ENCODE results near the gene KHDRBS1. TPM values are rescaled to one million over a fixed set of nuclear protein-coding genes. Genes with fewer than 3 reads are reported as not detected.

The KHDRBS1 gene
- total and polyA plus RNA-seq, 7 donors: 58.0 to 83.7 (median 72.0) TPM

DNA sequence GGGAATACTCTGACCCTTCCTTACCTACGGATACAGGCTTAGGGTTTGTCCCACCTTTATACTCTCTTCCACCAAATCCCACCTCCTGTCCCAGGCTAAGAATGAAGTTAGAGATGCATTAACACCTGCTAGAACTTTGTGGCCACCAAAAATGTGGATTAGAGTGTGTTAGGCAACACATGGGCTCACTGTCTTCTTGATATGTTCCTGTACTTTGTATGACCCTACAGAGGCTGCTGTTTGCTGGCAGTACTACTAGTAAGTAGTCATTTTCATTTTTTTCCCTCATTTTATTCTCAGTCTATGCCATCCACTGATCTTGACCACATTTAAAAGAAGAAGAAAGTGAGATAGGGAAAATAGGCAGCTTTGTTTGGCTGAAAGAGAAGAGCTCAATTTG is 38.0 kb downstream of the KHDRBS1 start:
- Histone ChIP-seq H3K9me3 (no peaks in the 10 kb centered on the region), H3K4me3 (no peak overlapping the region), H3K27ac (no peak overlapping the region), H3K36me3 (peaks cover 20 to 68% (median 40%) of the 10 kb centered on the region in 4 donors), H3K27me3 (no peaks in the 10 kb centered on the region), H3K4me1 (no peaks in the 10 kb centered on the region)
- 94 to 95% methylated on average over 1 of the region's 1 CpG for WGBS, 2 donors
- TF ChIP-seq POLR2AphosphoS5 (IDR thresholded peaks at IDR 0.05) (no peak), POLR2A (IDR thresholded peaks at IDR 0.05) (no peak), EP300 (IDR thresholded peaks at IDR 0.05) (no peak)
- TF ChIP-seq, protein P1, sequence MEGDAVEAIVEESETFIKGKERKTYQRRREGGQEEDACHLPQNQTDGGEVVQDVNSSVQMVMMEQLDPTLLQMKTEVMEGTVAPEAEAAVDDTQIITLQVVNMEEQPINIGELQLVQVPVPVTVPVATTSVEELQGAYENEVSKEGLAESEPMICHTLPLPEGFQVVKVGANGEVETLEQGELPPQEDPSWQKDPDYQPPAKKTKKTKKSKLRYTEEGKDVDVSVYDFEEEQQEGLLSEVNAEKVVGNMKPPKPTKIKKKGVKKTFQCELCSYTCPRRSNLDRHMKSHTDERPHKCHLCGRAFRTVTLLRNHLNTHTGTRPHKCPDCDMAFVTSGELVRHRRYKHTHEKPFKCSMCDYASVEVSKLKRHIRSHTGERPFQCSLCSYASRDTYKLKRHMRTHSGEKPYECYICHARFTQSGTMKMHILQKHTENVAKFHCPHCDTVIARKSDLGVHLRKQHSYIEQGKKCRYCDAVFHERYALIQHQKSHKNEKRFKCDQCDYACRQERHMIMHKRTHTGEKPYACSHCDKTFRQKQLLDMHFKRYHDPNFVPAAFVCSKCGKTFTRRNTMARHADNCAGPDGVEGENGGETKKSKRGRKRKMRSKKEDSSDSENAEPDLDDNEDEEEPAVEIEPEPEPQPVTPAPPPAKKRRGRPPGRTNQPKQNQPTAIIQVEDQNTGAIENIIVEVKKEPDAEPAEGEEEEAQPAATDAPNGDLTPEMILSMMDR (IDR thresholded peaks at IDR 0.05): no peak
- DNase-seq: no peak
- intact Hi-C loops (cut with DNase I): no loop called here

DNA sequence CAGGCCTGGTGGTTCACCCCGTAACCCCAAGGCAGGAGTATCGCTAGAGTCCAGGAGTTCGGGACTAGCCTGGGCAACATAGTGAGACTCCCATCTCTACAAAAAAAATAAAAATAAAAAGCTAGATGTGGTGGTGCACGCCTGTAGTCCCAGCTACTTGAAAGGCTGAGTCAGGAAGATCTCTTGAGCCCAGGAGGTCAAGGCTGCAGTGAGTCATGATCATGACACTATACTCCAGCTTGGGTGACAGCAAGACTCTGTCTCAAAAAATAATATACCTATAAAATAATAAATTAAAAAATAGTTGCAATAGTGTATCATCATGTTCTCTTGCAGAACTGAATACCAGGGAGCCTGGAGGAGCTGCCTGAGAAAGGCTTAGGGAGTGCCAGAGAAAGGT is 39.2 kb downstream of the KHDRBS1 start:
- H3K27me3 ChIP-seq: no peaks in the 10 kb centered on the region
- TF ChIP-seq, protein P1 (IDR thresholded peaks at IDR 0.05): no peak
- TF ChIP-seq EP300 (IDR thresholded peaks at IDR 0.05) (no peak), POLR2AphosphoS5 (IDR thresholded peaks at IDR 0.05) (no peak), POLR2A (IDR thresholded peaks at IDR 0.05) (no peak)
- no peak overlapping the region for H3K4me3 ChIP-seq
- H3K9me3 ChIP-seq: no peaks in the 10 kb centered on the region
- H3K4me1 ChIP-seq: no peaks in the 10 kb centered on the region
- DNase-seq: no peak
- WGBS, 2 donors: 93 to 96% methylated on average over 4 of the region's 4 CpGs
- intact Hi-C loops (cut with DNase I): no loop called here
- H3K27ac ChIP-seq: no peak overlapping the region
- peaks cover 19 to 76% (median 32%) of the 10 kb centered on the region in 4 donors for H3K36me3 ChIP-seq

DNA sequence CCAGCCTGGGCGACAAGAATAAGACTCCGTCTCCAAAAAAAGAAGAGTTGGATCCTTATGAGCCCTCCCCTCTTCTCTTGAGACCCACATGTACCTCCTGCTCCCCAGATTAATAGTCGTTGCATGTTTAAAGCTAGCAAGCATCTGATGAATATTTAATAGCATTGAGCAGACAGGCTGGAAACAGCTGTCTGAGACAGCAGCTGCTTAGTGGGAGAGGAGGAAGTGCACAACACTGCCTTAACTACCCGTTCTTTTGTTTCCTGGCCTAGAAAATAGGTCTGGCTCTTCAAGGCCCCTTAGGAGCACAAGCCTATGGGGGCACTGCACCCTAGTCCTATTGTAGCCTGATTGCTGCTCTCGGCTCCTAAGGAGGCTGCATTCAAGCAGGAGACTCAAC is 41.7 kb downstream of the KHDRBS1 start:
- Histone ChIP-seq H3K27me3 (no peaks in the 10 kb centered on the region), H3K27ac (no peak overlapping the region), H3K4me3 (no peak overlapping the region), H3K9me3 (no peaks in the 10 kb centered on the region), H3K4me1 (no peaks in the 10 kb centered on the region), H3K36me3 (peaks cover 13 to 96% (median 45%) of the 10 kb centered on the region in 4 donors)
- no peak for DNase-seq
- TF ChIP-seq, protein P1 (IDR thresholded peaks at IDR 0.05): no peak
- TF ChIP-seq EP300 (IDR thresholded peaks at IDR 0.05) (no peak), POLR2AphosphoS5 (IDR thresholded peaks at IDR 0.05) (no peak), POLR2A (IDR thresholded peaks at IDR 0.05) (no peak)
- WGBS, 2 donors: 84 to 88% methylated on average over 5 of the region's 5 CpGs
- intact Hi-C loops (cut with DNase I): no loop called here

DNA sequence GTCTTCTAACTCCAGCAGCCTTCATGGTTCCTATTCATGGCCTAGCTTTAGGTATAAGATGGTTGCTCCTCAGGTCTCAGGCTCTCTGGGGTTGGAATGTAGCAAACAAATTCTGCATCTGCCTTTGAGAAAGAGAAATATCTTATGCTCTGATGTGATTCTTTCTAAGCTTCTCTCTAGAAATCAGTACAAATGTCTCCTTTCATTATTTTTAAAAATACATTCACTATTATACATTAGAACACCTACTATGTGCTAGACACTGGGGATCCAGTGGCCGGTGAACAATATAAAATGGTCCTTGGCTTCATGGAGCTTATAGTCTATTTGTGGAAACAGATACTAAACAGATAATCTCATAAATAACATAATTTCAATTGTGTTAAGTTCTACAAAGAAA is 42.9 kb downstream of the KHDRBS1 start:
- no peak overlapping the region for H3K27ac ChIP-seq
- TF ChIP-seq POLR2A (IDR thresholded peaks at IDR 0.05) (no peak), EP300 (IDR thresholded peaks at IDR 0.05) (no peak), POLR2AphosphoS5 (IDR thresholded peaks at IDR 0.05) (no peak)
- TF ChIP-seq, protein P1 (IDR thresholded peaks at IDR 0.05): no peak
- H3K36me3 ChIP-seq: peaks cover 9 to 96% (median 44%) of the 10 kb centered on the region in 4 donors
- no peak overlapping the region for H3K4me3 ChIP-seq
- no peaks in the 10 kb centered on the region for H3K4me1 ChIP-seq
- WGBS, 2 donors: 97 to 100% methylated on average over 1 of the region's 1 CpG
- no peaks in the 10 kb centered on the region for H3K9me3 ChIP-seq
- DNase-seq: no peak
- no peaks in the 10 kb centered on the region for H3K27me3 ChIP-seq
- intact Hi-C loops (cut with DNase I): no loop called here

DNA sequence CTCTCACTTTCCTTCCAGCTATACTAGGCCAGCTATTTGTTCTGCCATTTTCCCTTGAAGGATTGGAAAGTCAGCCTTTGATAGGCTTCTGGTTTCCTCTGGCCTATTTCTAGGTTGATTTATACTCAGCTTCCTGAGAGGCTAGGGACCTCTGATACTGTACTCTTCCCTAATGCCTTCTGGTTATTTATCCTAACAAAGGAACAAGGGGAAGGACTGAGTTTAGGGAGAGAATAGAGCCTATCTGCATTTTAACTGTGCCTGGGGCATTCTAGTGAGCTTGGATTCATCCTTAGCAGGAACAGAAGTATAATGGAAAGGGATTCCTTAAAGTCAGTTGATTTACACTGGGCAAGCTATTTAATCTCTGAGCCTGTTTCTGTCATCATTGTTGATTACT is 47.2 kb downstream of the KHDRBS1 start:
- Histone ChIP-seq H3K27me3 (no peaks in the 10 kb centered on the region), H3K9me3 (no peaks in the 10 kb centered on the region), H3K4me1 (peaks cover 0 to 15% (median 13%) of the 10 kb centered on the region in 4 donors), H3K27ac (peak overlapping the region in 1 of 4 donors; percentile 11), H3K36me3 (peaks cover 0 to 61% (median 22%) of the 10 kb centered on the region in 4 donors), H3K4me3 (no peak overlapping the region)
- TF ChIP-seq POLR2AphosphoS5 (IDR thresholded peaks at IDR 0.05) (no peak), POLR2A (IDR thresholded peaks at IDR 0.05) (no peak), EP300 (IDR thresholded peaks at IDR 0.05) (no peak)
- TF ChIP-seq, protein P1 (IDR thresholded peaks at IDR 0.05): no peak
- no peak for DNase-seq
- intact Hi-C loops (cut with DNase I): loop anchor here (5.0 kb wide), 3 partner anchors 79 to 299 kb away; partner anchors contain the start of gene ADGRB2

Data from sigmoid colon (tissue), 7 donors.